A172 (cell line): Measurements from ENCODE around the gene PTPN1. TPM values are rescaled to one million over a fixed set of nuclear protein-coding genes. Genes with fewer than 3 reads are reported as not detected.
"Not testable (repeated sequence)": the region's sequence is repeated elsewhere in the genome, so short reads cannot be mapped to it uniquely, and the experiment has no call there.

Experiments used
- DNase-seq: peaks from one replicate; pipeline ENCODE4 v3.0.0-alpha.2; 2015; ENCODE audit warnings: low spot score
- total RNA-seq: library from RNA; depleted of rRNA; stranded (reverse); fragments of >200 nt; shearing (Covaris generic); gene quantifications from 2 replicates; pipeline ENCODE4 v1.2.3, GENCODE V29; 2014; rRNA removed

Gene PTPN1
- total RNA-seq: 56.9 and 60.6 TPM in 2 replicates

DNA sequence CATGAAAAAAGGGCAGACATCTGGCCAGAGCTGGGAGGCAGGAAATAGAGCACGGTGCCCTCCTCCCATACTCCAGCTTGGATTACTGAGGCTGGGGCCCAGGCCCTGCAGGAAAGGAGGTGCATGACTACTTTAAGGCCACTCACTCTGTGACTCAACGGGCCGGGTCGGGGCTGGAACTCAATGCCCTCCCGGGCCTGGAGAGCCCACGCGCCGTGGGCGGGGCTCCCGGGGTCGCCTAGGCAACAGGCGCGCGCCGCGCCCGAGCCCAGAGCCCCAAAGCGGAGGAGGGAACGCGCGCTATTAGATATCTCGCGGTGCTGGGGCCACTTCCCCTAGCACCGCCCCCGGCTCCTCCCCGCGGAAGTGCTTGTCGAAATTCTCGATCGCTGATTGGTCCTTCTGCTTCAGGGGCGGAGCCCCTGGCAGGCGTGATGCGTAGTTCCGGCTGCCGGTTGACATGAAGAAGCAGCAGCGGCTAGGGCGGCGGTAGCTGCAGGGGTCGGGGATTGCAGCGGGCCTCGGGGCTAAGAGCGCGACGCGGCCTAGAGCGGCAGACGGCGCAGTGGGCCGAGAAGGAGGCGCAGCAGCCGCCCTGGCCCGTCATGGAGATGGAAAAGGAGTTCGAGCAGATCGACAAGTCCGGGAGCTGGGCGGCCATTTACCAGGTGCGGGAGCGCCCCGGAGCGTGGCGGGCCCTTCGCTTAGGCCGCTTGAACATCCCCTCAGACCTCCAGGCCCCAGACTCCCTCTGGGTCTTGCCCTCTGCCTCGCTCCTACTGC lies at the start of gene PTPN1:
Gene PTPN1, plus strand, starts transcription at position 461 of the 783 bp plus-strand sequence. Its CDS starts 145 bp downstream, at position 606.
- DNase-seq: peak; percentile 98

DNA sequence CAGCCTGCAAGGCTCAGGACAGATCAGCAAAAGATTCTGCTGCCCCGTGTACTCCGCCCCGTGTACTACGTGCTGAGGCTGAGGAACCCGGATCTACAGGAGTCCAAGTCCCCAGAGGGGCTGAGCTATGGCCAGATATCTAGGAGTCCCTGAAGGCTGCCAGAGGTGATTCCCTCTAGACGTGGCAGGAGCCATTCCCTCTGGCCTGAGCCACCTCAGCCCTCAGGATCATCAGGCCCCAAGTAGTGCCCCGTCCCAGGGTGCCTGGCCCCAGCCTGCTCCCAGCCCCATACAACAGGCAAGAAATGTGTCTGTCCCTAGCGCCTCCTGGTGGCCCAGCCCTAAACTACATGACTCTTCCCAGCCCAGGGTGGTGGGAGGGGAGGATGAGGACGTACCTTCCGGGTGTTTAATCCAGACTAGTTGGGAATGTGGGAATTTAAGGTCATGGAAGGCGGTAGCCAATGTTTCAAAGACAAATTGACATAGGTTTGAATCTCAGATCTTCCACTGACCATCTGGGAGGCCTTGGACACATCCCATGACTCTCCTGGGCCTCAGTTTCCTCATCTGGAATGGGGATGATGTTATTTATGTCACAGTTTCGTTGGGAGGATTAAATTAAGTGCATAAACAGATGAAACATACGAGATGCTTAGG lies 49.4 kb upstream of the PTPN1 start:
- DNase-seq: peak; percentile 81

DNA sequence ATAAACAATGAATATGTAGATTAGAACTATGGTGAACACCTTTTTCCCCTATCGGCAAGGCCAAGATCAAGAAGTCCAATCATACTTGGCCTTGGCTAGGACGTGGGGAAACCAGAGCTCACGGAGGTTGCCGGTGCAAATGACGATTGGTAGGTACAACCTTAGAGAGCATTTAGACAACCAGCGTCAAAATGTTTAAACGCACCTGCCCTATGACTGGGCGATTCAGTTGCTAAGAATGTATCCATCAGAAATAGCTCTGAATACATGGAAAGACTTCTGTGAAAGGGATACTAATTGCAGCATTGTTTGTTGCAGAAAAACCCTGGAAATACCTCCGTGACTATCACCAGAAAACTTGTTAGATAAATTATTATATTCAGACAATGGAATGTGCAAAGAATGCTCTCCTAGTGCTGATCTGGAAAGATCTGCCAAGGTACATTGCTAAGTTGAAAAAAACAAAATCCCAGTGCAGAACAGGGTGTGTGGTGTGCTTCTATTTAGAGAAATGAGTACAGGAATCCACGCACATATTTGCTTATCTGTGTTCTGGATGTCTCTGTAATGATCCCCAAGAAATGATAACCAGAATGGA lies 48.0 kb upstream of the PTPN1 start:
- DNase-seq: peak; percentile 48

DNA sequence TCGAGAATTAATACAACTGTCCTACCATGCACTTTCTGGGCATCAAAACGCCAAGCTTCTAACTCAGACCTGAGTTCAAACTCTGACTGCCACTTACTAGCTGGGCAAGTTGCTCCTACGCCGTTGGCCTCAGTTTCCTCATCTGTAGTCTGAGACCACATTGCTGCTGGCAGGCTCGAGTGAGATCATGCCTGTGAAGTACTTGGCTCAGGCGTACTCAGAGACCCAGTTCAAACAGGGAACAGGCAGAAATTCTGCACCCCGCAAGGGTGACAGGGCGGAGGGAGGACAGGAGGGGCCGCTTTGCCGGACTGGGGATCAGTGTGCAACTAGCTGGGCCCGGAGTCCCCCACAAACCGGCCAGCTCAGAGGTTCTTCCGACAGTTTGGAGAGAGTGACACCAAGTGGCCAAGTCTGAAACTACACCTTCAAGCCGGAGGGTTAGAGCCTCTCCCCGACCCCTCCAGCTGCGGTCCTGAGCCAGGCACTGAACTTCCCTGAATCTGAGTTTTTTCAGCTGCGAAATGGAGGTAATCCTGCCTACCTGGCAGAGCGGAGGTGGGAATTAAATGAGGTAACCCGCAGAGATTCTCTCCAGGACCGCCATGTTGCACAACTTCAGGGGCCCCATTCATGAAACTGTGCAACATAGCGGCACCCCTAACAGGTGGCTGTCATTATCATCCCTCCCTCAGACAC lies 46.0 kb upstream of the PTPN1 start:
- peak; percentile 61 for DNase-seq

DNA sequence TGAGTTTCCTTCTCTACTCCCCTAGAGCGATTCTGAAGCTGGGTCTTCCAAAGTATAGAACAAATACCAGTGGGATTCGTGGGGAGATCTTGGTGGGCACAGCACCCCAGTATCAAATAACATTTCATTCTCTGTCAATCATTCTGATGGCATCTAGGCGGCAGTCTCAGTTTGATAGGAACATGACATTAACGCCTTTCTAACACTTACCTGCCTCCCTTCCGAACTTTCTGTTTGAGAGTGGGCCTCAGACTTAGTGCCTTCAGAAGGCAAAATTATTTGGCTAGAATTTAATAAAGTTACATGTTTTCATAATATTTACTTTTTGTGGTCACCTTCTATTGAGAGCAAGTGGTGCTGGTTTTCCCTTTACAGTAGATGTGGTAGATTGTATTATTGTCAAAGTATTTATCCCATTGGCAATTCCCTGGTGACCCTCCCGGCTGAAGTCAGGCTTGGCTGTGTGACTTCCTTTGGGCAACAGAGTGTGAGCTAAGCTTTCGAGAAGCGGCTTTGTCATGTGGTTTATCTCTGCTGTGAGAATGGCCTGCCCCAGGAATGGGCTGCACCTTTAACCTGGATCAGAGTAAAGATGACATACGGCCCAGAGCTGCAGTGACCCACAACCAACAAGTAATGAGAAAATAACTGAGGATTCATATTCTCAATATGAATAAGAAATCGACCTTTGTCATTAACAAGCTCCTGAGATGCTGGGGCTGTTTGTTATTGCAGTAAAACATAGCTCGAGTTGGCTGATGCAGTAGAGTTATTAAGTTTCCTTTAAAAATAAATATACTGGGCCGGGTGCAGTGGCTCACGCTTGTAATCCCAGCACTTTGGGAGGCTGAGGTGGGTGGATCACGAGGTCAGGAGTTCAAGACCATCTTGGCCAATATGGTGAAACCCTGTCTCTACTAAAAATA lies 45.2 kb upstream of the PTPN1 start:
- DNase-seq: no peak

DNA sequence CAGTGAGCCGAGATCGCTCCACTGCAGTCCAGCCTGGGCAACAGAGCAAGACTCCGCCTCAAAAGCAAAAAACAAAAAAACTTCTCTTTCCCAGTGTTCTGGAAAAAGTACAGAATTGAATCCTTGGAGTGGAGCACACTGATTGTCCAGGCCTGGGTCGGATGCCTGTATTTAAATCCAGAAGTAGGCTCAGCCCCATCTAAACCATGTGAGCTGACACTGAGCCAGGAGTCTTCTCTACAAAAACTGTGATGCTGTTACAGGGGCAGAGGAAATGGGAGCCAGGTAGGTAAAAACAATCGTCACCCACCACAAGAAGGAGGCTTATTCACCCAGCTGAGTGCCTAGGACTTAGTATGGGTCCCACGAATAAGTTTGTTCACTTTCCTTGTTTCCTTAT lies 43.0 kb upstream of the PTPN1 start:
- no peak for DNase-seq

DNA sequence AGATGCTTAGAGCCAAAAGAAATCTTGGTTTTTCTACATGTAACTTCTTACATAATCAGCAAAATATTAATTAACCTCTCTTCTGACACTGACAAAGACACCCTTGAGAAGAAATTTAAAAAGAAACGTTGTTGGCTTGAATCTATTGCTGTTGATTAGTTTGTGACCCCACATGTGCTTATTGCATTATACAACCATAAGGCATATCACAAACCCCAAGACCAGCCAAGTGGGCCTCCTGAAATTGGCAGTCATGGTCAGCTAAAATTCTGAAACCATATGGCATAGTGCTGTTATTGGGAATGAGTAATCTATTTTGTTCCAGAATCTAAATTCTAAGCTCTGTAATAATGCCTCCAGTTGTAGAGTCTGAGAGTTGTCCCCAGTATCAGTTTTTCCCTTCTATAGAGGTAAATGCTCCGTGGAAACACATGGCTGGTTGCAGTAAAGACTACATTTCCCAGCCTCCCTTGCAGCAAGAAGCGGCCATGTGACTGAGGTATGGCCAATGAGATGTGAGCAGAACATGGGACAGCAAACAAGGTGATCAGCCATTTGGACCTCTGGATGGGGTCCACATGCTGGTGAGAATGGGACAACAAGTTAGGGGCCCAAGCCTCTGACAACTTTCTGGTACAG lies 42.3 kb upstream of the PTPN1 start:
- peak; percentile 46 for DNase-seq

DNA sequence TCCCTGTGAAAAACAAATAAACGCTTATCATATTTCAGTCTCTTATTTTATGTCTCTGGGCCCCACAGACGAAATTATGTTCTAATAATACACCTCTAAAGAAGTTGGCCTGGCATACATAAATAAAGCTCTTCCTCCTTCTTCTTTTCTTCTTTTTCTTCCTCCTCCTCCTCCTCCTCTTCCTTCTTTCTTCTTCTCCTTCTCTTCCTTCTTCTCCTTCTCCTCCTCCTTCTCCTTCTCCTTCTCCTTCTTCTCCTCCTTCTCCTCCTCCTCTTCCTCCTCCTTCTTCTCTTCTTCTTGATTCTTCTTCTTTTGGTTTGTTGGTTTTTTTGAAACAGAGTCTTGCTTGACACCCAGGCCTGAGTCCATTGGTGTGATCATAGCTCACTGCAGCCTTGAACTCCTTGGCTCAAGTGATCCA lies 41.8 kb upstream of the PTPN1 start:
- no peak for DNase-seq

DNA sequence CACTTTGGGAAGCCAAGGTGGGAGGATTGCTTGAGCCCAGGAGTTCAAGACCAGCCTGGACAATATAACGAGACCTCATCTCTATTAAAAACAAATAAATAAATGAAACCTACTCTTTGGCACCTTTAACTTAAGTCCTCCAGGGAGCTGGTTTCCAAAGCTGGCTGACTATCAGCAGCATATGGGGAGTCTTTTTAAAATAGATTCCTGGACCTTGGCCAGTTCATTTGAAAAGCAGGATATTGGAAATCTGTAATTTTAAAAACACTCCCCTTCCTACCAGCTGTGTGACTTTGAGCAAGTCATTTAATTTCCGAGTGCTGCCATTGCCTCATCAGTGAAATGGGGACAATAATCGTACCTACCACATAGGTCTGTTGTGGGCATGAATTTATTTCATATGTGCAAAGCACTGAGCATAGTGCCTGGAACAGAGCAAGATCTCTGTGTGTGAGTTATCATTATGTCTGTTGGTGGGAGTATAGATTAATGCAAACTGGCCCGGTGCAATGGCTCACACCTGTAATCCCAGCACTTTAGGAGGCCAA lies 40.9 kb upstream of the PTPN1 start:
- DNase-seq: no peak

DNA sequence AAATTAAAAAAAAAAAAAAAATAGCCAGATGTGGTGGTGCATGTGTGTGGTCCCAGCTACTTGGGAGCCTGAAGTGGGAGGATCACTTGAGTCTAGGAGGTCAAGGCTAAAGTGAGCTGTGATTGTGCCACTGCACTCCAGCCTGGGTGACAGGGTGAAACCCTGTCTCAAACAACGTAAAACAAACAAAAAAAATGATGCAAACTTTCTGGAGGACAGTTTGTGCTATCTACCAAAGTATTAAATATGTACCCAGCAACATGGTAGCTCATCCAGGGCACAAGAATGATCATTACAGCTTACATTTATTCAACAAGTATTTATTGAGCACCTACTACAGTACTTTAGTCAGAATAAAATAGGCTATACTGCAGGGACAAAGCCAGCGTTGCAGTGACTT lies 40.4 kb upstream of the PTPN1 start:
- no peak for DNase-seq

DNA sequence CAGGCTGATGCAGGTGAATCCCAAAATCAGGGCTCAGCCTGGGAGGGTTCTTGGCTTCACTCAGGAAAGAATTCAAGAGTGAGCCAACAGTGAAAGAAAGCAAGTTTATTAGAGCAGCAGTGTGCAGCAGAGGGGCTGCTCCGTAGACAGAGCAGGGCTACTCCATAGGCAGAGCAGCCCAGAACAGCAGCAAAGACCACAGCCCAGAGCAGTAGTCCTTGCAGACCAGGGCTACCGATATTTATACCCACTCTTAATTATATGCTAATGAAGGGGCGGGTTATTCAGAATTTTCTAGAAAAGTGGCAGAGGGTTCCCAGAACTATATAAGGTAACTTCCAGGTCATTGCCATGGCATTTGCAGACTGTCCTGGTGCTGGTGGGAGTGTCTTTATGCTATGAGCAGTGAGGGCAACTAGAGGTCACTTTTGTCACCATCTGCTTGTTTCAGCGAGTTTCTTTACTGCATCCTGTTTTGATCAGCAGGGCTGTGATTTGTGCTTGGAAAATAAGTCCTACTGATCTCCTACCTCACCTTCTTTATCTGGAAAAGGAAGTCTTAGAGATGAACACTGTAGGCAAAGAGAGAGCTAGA lies 39.8 kb upstream of the PTPN1 start:
- peak; percentile 44 for DNase-seq

DNA sequence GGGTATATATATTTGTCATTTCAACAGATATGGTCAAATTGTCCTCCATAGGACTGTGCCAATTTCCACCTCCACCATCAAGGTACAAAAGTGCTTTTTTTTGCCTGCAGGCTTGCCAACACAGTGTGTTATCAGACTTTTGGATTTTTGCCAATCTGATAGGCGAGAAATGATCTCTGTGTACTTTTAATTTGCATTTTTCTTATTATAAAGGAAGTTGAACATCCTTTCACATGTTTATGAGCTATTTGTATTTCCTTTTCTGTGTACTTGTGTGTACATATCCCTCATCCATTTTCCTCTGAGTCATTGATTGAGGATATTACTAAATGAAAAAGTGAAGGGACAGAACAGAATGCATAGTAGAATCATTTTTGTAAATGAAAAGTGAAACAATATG lies 39.0 kb upstream of the PTPN1 start:
- DNase-seq: no peak

DNA sequence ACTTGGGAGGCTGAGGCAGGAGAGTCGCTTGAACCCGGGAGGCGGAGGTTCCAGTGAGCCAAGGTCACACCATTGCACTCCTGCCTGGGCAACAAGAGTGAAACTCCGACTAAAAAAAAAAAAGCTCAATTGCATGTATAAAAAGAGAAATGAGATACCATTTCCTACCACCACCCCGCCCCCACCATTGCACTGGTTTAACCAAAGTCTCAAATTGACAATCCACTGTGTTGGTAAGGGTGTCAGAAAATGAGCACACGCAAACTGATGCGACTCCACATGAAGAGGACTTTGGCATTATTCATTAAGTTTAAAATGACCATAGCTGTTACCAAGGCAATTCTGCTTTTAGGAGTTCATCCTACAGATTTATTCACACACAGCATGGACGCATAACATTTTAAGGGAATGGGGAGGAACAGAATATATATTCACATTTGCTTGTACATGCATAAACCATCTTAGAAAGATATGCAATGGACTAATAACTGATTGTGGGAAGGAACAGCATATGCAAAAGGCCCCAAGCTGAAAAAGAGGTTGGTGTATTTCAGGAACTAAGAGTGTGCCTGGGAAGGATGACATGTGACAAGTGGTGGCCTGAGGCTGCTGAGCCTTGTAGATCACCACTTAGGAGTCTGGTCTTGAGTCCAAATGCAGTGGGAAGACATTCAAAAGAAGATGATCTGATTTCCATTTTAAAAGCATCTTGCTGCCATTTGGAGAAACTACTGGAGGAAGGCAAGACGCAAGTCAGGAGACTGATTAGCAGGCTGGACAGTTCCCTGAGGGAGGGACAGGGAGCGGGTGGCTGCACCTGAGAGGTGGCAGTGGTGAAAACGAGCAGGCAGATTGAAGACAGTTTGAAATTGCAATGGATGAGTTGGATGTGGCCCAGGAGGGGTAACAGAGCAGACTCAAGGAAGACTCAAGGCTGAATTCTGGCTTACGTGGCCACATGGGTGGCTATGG lies 37.2 kb upstream of the PTPN1 start:
- no peak for DNase-seq

DNA sequence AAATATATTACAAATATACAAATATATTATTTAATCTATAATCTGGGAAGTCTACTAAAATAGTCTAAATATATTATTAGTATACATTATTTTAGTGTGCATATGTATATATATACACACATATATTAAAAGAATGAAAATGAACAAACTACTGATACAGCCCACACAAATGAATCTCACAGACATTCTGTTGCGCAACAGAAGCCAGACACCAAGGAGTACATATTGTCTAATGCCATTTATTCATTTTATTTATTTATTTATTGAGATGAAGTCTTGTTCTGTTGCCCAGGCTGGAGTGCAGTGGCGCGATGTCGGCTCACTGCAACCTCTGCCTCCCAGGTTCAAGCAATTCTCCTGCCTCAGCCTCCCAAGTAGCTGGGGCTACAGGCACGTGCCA lies 35.8 kb upstream of the PTPN1 start:
- not testable (repeated sequence) for DNase-seq

DNA sequence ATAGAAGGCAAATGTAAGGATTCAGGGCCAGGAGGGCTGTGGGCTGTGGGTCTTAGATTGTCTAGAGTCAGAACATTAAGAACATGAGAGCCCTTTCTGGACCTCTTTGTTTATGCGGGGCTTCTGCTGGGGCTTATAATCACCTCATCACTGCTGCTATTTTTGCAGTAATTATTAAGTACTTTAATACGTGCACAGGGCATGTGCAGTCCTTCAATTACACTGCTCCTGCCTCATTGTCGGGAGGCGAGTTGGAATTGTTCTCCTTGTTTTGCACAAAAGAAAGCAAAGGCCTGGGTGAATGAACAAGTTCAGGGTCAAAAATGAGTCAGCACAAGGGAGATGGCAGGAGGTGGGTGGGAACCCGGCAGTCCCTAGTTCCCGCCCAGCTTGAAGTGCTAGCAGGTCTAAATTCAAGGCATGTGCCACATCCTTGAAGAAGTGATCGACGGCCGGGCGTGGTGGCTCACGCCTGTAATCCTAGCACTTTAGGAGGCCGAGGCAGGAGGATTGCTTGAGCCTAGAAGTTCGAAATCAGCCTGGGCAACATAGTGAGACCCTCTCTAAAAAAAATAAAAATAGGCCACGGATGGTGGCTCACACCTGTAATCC lies 34.4 kb upstream of the PTPN1 start:
- DNase-seq: peak; percentile 76

DNA sequence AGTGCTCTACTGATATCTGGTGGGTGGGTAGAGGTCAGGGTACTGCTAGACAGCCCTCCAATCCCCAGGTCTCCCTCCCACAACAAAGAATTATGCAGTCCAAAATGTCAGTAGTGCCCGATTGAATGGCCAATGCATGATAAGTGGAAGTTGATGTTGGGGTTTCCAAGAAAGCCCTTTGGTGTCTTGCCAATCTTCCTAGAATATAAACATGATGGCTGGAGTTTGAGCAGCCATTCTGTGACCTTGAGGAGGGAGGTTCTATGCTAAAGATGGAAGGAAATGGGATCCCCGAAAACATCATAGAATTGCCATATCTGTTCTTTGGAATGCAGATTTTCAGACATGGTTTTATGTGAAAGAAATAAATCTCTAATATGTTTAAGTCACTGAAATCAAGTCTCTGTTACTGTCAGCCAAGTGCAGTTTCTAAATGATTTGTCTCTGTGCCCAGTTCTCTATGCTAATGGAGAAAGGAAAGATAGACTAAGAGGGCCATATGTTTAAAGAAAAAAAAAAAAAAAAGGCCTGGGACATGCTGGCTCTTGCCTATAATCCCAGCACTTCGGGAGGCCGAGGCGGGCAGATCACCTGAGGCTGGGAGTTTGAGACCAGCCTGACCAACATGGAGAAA lies 32.8 kb upstream of the PTPN1 start:
- no peak for DNase-seq

DNA sequence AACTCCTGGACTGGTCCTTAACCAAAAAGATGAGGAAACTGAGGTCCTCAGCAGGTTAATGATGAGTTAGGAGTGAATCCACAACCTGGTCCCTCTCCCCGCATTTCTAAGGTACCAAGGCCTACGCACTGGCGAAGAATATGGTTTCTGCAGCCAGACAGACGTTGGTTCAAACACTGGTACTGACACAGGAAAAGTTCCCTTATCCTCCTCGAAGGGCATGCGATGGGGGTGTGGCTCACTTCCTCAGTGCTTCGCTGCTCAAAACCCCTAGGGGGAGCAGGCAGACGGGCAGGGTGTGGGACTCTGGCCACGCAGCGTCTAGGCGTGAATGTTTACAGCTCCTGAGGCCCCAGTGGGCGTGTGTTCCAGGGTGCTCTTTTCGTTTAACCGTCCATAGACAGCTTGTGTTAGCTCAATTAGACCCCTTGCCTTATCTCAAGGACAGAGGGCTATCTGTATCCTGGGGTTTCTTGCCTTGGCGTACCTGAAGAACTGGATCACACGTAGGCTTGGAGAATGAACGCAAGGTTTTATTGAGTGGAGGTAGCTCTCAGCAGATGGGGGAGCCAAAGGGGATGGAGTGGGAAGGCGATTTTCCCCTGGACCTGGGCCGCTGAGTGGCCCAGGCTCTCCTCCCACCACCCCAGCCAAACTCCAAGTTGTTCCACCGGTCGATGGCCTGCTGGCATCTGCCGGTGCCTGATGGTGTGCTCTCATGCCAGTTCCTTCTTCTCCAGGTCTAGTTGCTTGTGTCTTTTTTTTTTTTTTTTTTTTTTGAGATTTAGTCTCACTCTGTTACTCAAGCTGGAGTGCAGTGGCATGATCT lies 31.8 kb upstream of the PTPN1 start:
- peak; percentile 69 for DNase-seq
